Keratinocyte (primary cell): ENCODE results near the gene INAVA. TPM values are rescaled to one million over a fixed set of nuclear protein-coding genes. Genes with fewer than 3 reads are reported as not detected.
"Not testable (repeated sequence)": the region's sequence is repeated elsewhere in the genome, so short reads cannot be mapped to it uniquely, and the experiment has no call there.

Source experiments
- DNase-seq: peaks from one replicate; pipeline ENCODE4 v3.0.0-alpha.2; 2011; ENCODE audit warnings: low read depth, missing footprints, low spot score
- FAIRE-seq: peaks from 2 replicates; lab custom pipeline; 2011; peaks lifted over from hg19 to GRCh38; lab: Jason Lieb, UNC
- H2AFZ ChIP-seq: 2 replicates; pipeline ENCODE4 v1.6.0; 2012; ENCODE audit warnings: low read length, control low read depth, inconsistent platforms; ENCODE audit not compliant: control insufficient read depth
- H3K27ac ChIP-seq: 2 replicates; pipeline ENCODE4 v1.5.1; 2011; ENCODE audit warnings: low read length; ENCODE audit not compliant: control insufficient read depth, insufficient read depth
- H3K27me3 ChIP-seq: 3 replicates; pipeline ENCODE4 v1.6.0; 2011; ENCODE audit warnings: low read length; ENCODE audit not compliant: control insufficient read depth, insufficient read depth; ENCODE audit errors: extremely low read depth
- H3K36me3 ChIP-seq, 2 experiments: 2 replicates in 1 of 2; 3 replicates in 1 of 2; pipeline ENCODE4 v1.5.1; 2011; ENCODE audit warnings: low read length in 2 of 2, mild to moderate bottlenecking in 1 of 2; ENCODE audit not compliant: control insufficient read depth in 2 of 2, insufficient read depth in 2 of 2; ENCODE audit errors: extremely low read depth in 1 of 2
- H3K4me1 ChIP-seq: 3 replicates; pipeline ENCODE4 v1.5.1; 2011; ENCODE audit warnings: low read length; ENCODE audit not compliant: control insufficient read depth, insufficient read depth; ENCODE audit errors: extremely low read depth
- H3K4me2 ChIP-seq: 3 replicates; pipeline ENCODE4 v1.6.0; 2011; ENCODE audit warnings: low read depth, low read length; ENCODE audit not compliant: control insufficient read depth, insufficient read depth; ENCODE audit errors: extremely low read depth
- H3K4me3 ChIP-seq, 3 experiments: fragments of 200-600 bp in 1 of 3; sonication (generic) in 1 of 3; 2 replicates in 2 of 3; 3 replicates in 1 of 3; pipeline ENCODE4 v1.5.1; 2011 to 2016; ENCODE audit warnings: low read length in 3 of 3, mild to moderate bottlenecking in 3 of 3, control low read depth in 2 of 3, inconsistent platforms in 1 of 3, low read depth in 1 of 3, mixed read lengths in 1 of 3, mixed run types in 1 of 3, moderate library complexity in 1 of 3; ENCODE audit not compliant: control insufficient read depth in 2 of 3, insufficient read depth in 2 of 3; ENCODE audit errors: extremely low read depth in 1 of 3
- H3K79me2 ChIP-seq: 2 replicates; pipeline ENCODE4 v1.6.0; 2012; ENCODE audit warnings: low read length; ENCODE audit not compliant: control insufficient read depth, insufficient read depth
- H3K9ac ChIP-seq: 3 replicates; pipeline ENCODE4 v1.6.0; 2011; ENCODE audit warnings: low read length; ENCODE audit not compliant: control insufficient read depth, insufficient read depth; ENCODE audit errors: extremely low read depth
- H3K9me1 ChIP-seq: 3 replicates; pipeline ENCODE4 v1.6.0; 2011; ENCODE audit warnings: low read length; ENCODE audit not compliant: control insufficient read depth, insufficient read depth; ENCODE audit errors: extremely low read depth
- H3K9me3 ChIP-seq: 2 replicates; pipeline ENCODE4 v1.5.1; 2012; ENCODE audit warnings: low read depth, low read length; ENCODE audit not compliant: control insufficient read depth
- H4K20me1 ChIP-seq: 3 replicates; pipeline ENCODE4 v1.6.0; 2011; ENCODE audit warnings: low read length; ENCODE audit not compliant: control insufficient read depth, insufficient read depth; ENCODE audit errors: extremely low read depth
- EZH2 ChIP-seq: IDR thresholded peaks from one replicate; pipeline ENCODE4 v1.6.1; 2012; ENCODE audit warnings: inconsistent platforms, mild to moderate bottlenecking, low read length, moderate library complexity
- dilution Hi-C: fragments of 300-500 bp; cut with MboI; formaldehyde crosslinking; loops from one replicate; pipeline ENCODE4 v1.7.0; 2020; ENCODE audit warnings: low sequenced_read_pairs; ENCODE audit not compliant: extremely low pct_ligation_motif_present
- polyA plus RNA-seq, 5 experiments: library from polyadenylated mRNA; depleted of rRNA in 3 of 5; stranded (reverse) in 3 of 5; stranded (forward) in 1 of 5; unstranded in 1 of 5; fragments of >200 nt; gene quantifications; 1 replicate in 1 of 5; 2 replicates in 3 of 5; 3 replicates in 1 of 5; pipeline versions ENCODE4 v1.2.1 to v1.2.3, GENCODE V29; 2011 to 2012; ENCODE audit warnings: missing spikeins in 2 of 5, low read depth in 1 of 5, low replicate concordance in 1 of 5
- TF ChIP-seq, protein P1 (sequence below), 3 experiments: IDR thresholded peaks in 1 of 3; conservative IDR thresholded peaks in 1 of 3; optimal IDR thresholded peaks in 1 of 3; 2 replicates in 2 of 3; 3 replicates in 1 of 3; pipeline versions ENCODE3 to v1.5.1; 2011; ENCODE audit warnings: low read length in 3 of 3, mild to moderate bottlenecking in 3 of 3, moderate library complexity in 2 of 3, control low read depth in 1 of 3, inconsistent platforms in 1 of 3; ENCODE audit not compliant: insufficient read depth in 2 of 3; ENCODE audit errors: extremely low read depth in 1 of 3

INAVA gene
- polyA plus RNA-seq, 1 donor (not counting 4 experiments of a cell fraction or from before 2014, with no cell fraction given): 12.5 TPM

DNA sequence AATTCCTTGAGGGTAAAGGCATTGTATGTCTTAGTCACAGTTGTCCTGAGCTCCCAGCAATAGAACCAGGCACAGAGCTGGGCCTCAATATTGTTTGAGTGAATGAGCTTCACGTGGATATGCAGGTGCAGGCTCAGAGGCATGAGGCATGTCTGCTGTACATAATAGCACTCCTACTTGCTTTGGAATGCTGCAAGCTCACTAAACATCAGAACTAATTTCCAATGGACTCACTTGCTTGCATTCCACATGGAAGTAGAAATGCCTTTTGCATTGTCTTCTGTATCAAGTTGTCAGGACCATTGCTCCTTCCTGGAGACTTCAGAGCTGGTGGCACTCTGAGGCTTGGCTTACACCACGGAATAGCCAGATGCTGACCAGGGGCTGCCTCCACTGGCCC, 37.1 kb downstream of the INAVA start:
- Histone ChIP-seq H3K36me3 (no peaks in the 10 kb centered on the region), H4K20me1 (no peaks in the 10 kb centered on the region), H3K9ac (no peak overlapping the region), H3K27me3 (no peaks in the 10 kb centered on the region), H3K9me3 (no peaks in the 10 kb centered on the region), H3K27ac (no peak overlapping the region), H3K79me2 (no peaks in the 10 kb centered on the region), H3K4me1 (no peaks in the 10 kb centered on the region), H3K9me1 (no peaks in the 10 kb centered on the region), H2AFZ (no peak overlapping the region), H3K4me2 (no peak overlapping the region), H3K4me3 (no peak overlapping the region)
- DNase-seq (no peak), FAIRE-seq (no peak)
- TF ChIP-seq EZH2: no peak
- TF ChIP-seq, protein P1, sequence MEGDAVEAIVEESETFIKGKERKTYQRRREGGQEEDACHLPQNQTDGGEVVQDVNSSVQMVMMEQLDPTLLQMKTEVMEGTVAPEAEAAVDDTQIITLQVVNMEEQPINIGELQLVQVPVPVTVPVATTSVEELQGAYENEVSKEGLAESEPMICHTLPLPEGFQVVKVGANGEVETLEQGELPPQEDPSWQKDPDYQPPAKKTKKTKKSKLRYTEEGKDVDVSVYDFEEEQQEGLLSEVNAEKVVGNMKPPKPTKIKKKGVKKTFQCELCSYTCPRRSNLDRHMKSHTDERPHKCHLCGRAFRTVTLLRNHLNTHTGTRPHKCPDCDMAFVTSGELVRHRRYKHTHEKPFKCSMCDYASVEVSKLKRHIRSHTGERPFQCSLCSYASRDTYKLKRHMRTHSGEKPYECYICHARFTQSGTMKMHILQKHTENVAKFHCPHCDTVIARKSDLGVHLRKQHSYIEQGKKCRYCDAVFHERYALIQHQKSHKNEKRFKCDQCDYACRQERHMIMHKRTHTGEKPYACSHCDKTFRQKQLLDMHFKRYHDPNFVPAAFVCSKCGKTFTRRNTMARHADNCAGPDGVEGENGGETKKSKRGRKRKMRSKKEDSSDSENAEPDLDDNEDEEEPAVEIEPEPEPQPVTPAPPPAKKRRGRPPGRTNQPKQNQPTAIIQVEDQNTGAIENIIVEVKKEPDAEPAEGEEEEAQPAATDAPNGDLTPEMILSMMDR (optimal IDR thresholded peaks at IDR 0.05 in 1 of 3, IDR thresholded peaks at IDR 0.05 in 1 of 3, conservative IDR thresholded peaks at IDR 0.05 in 1 of 3; ENCODE audit: extremely low read depth in 1 of 3, insufficient read depth in 2 of 3, low read length in 3 of 3): no peak
- dilution Hi-C loops: no loop called here

DNA sequence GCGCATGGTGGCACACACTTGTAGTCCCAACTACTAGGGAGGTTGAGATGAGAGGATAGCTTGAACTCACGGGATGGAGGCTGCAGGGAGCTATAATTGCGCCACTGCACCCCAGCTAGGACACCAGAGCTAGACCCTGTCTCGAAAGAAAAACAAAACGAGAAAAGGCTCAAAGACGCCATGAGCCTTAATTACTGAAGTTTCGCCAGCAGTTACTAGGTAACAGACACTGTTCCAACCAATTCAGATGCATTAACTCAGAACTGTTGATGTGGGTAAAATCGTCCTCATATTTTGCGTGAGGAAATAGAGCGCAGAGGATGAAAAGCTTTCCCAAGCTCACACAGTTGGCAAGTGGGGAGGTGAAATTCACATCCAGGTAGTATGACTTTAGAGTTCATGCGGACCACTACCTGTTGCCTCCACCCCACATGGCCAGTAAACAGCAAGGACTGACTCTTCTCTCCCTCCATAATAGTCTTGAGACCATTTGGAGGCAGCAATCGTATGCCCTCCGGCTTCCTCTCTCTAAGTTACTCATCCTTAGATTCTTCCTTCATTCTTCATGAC, 40.1 kb downstream of the INAVA start:
- Histone ChIP-seq H3K27ac (no peak overlapping the region), H3K4me3 (no peak overlapping the region), H3K9ac (no peak overlapping the region), H3K4me1 (no peaks in the 10 kb centered on the region), H3K9me1 (no peaks in the 10 kb centered on the region), H3K9me3 (no peaks in the 10 kb centered on the region), H2AFZ (no peak overlapping the region), H3K36me3 (no peaks in the 10 kb centered on the region), H3K79me2 (no peaks in the 10 kb centered on the region), H4K20me1 (no peaks in the 10 kb centered on the region), H3K27me3 (no peaks in the 10 kb centered on the region), H3K4me2 (no peak overlapping the region)
- dilution Hi-C loops: no loop called here
- FAIRE-seq (no peak), DNase-seq (no peak)
- TF ChIP-seq EZH2: no peak
- TF ChIP-seq, protein P1 (optimal IDR thresholded peaks at IDR 0.05 in 1 of 3, IDR thresholded peaks at IDR 0.05 in 1 of 3, conservative IDR thresholded peaks at IDR 0.05 in 1 of 3; ENCODE audit: extremely low read depth in 1 of 3, insufficient read depth in 2 of 3, low read length in 3 of 3): no peak

DNA sequence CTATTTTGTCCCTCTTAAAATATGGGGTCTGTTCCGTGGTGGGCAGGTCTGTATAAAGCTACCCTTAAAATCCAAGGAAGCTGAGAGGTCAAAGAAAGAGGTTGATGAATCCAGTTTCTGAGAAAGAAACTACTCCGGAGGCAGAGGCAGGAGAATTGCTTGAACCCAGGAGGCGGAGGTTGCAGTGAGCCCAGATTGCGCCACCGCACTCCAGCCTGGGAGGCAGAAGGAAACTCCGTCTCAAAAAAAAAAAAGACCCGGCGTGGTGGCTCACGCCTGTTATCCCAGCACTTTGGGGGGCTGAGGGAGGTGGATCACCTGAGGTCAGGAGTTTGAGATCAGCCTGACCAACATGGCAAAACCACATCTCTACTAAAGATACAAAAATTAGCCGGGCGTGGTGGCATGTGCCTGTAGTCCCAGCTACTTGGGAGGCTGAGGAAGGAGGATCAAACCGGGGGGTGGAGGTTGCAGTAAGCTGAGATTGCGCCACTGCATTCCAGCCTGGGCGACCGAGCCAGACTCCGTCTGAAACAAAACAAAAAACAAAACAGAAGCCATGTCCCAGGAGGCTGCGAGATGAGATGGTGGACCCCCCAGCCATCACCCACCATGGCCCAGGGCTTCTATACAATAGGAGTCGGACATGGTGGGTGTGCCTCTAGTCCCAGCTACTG, 40.7 kb downstream of the INAVA start:
- dilution Hi-C loops, H4K20me1 ChIP-seq, H3K4me1 ChIP-seq, FAIRE-seq, H3K9me1 ChIP-seq, H3K27me3 ChIP-seq, H2AFZ ChIP-seq, H3K27ac ChIP-seq, DNase-seq, H3K9ac ChIP-seq, H3K4me2 ChIP-seq, H3K36me3 ChIP-seq, H3K9me3 ChIP-seq, H3K79me2 ChIP-seq, H3K4me3 ChIP-seq: not testable (repeated sequence)
